AML-193 (cell line): ENCODE measurements around the gene HYPK.
A peak's percentile ranks its signal among the peaks of the same experiment; 100 is the strongest.
"Not testable (repeated sequence)": the region's sequence is repeated elsewhere in the genome, so short reads cannot be mapped to it uniquely, and the experiment has no call there.

Experiments used
- DNase-seq, 2 experiments: peaks; one replicate each; lab custom pipeline; 2025; lab: John Stamatoyannopoulos, UW

Gene HYPK

DNA sequence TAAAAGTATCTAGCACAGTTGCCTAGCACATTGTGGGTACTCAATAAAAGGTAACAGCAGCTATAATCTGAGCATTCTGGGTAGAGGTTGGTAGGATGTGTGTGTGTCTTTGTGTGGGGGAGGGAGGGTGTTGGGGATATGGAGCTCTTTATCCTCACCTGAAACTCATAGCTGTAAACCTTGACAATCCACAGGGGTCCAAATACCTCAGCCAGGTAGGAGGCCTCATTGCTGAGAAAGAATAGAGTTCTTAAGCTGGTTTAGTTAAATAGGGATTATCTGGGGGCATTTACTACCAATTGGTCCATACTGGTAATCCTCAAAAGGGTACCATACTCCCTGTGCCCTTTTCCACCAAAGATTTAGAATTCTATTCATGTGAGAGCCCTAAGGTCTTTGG, 4.4 kb upstream of the HYPK start:
- no peak for DNase-seq

DNA sequence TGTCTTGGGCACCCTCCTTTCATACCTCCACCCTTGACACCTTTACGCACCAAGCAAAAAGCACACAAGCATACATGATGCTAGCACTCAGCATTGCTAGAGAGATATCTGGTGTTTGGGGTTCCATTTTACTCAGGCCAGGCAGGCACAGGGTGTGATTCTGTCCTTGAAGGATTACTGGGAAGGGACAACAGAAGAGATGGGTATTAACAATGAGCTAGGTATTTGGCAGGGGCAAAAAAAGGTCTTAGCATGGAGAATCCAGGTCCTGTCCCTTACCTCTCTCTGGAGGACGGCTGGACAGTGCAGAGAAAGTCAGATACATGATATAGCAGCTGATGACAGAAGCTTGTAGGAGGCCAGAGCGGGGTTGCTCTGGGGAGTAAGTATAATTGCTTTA, 3.8 kb upstream of the HYPK start:
- DNase-seq, result no peak

DNA sequence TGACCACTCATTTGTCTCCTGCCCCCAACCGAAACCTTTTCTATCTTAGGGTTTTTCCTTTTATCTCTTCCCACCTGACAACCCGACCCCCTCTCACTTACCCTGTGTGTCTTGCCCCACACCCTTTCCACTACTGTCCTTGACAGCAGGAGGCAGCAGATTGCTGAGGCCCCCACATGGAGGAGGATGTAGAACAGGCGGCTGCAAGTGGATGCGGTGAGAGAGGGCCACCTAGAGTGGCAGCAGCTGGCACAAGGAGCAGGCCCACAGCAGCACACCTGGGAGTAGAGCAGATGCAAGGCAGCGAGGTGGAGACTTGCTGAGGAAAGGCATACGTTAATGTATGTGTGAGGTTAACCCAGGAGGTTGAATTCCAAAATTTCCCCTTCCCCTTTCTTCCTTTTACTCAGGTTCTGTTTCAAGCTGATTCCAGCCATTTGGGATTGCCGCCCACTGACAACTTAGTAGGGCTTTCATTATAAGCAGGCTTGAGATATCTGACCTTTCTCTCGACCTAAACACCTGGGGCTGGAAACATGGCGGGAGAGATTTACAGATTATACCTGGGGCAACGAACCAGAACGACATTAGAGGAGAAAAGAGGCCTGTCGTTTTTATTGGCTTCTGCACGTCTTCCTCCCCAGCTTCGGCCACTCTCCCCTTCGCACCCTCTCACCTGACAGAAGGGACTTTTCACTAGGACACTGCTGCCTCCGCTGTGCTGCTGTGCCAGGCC, 1.0 kb upstream of the HYPK start:
- no peak for DNase-seq

DNA sequence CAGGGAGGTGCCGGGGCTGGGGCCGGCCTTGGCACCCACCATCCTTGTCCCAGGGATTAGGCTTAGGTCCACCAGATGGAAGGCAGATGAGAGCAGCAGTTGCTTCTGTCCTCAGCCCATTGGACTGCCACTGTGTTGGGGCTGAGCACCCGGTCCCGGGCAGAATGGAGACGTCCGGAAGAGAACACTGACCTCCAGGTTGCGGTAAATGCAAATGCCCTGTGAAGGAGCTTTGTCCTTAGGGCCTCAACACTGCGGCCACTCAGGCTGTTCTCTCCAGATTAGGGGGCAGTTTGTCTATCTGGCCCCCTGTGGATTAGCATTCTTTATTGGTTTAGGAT, 484 bp upstream of the HYPK start, which contains the start of gene SERINC4:
TSS of gene SERINC4 (minus strand) at position 276 of the 341 bp plus-strand sequence. CDS start at position 42, 234 bp downstream.
- DNase-seq, result no peak

DNA sequence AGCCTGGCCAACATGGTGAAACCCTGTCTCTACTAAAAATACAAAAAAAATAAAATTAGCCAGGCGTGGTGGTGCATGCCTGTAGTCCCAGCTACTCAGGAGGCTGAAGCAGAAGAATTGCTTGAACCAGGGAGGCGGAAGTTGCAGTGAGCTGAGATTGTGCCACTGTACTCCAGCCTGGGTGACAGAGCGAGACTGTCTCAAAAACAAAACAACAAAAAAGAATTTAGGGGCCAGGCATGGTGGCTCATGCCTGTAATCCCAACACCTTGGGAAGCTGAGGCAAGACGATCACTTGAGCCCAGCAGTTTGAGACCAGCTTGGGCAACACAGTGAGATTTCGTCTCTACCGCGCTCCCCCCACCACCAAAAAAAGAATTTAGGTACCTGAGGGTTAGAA, 2.3 kb downstream of the HYPK start:
- DNase-seq, result not testable (repeated sequence)

DNA sequence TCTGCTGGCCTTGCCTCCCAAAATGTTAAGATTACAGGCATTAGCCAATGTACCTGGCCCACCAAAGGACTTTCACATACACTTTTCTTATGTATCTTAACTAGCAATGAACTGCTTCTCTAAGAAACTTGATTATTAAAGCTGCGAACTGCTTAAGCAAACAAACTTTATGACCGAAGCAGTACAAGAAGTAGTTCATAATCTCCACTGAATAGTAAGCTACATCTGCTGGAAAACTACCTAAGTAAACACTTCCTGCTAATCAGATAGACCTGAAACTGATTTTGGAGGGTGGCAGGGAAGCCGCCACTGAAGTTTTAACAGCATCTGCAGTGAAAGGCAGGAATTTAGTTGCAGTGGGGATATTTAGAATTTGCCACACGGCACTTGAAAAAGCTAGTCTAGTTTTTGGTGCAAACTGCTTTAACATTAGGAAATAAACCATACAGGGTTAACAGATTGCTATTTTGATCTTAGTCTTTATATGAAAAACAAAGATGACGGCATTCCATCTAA, 8.1 kb downstream of the HYPK start:
- no peak for DNase-seq

DNA sequence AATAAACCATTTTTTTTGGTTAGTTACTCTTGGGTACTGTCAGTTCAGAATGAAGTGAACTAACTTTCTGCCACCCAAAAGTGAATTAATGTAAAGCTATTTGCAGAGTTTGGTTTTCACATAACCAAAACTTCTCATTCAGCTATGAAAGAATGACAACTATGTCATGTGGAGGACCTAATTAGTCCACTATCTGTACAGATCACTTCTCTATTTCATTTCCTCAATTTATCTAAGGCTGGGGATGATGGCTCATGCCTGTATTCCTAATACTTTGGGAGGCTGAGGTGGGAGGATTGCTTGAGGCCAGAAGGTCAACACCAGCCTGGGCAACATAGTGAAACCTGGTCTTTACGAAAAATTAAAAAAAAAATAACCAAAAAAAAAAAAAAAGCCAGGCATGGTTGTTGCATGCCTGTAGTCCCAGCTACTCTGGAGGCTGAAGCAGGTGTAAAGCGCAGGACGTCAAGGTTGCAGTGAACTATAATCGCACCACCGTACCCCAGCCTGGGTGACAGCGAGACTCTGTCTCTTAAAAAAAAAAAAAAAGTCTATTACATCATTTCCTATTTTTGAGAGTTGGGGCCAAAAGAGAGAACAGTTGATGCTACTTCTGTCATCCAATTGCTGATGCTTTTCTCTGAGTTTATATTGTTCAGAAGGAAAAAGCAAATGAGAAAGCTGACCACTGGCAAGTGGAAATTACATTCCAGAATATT, 8.7 kb downstream of the HYPK start:
- peak; percentile 8 to 43 for DNase-seq

DNA sequence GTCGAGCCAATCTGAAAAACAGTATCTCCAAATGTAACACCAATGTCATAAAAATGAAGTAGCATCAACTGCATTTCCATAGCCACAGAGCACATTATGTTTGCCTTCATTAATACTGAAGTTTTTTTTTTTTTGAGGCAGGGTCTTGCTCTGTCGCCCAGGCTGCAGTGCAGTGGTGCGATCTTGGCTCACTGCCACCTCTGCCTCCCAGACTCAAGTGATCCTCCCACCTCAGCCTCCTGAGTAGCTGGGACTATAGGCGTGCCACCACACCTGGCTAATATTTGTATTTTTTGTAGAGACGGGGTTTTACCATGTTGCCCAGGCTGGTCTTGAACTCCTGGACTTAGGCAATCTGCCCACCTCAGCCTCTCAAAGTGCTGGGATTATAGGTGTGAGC, 14.7 kb downstream of the HYPK start:
- DNase-seq, result not testable (repeated sequence)

DNA sequence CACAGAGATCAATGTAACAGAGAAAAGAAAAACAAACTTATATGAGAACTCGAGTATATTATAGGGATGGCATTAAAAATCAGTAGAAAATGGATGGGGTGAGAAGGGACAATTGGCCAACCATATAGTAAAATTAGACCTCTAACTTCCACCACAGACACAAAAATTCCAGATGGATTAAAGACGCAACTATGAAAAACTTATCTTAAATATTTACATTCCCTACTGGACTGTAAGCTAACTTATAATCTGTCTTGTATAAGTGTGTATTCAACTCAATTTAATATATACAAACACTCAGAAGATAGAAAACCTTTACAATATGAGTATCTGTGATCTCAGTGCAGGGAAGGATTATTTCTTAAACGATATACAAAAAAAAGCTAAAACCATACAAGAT, 21.1 kb downstream of the HYPK start:
- no peak for DNase-seq

DNA sequence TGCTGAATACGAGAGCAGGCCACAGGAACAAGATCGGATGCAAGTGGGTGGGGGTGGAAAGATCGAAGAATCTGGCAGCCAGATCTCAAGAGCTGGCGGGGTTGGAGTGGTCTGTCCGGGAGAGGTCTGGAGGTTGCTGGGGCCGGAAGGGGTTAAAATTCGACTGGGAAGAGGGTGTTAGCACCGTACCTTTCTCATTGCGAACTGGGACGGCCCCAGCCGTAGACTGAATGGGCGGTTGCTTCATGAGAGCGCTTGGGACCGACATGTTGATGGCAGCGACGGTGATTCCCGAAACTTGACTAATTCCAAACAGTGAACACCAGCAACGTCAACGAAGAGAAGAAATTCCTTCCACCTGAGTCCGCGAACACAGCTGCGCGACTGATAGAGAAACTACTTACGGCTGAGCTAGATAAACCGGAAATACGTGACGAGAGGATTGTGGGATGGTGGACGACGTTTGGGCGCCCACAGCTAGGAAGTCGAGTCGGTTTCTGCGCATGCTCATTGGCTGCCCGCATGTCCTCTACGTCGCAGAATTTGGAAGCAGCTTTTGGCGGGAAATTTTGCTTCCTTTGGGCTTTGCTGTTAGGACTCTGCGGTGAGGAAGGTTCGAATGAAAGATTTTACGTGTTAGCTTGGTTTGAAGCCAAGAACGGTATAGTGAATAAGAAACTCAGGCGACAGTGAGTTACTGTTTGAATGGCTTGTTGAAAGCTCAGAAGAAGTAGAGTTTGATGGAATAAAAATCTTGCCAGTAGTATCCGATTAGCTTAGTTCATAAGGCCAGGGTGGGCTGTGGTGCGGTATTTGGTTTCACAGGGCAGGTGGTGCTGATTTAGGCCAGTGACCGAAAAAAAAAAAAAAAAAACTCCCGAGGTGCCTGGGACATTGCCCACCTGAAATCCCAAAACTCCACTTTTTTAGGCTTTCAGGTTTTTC, 24.2 kb downstream of the HYPK start, which contains the start of gene MFAP1:
TSS of gene MFAP1 (minus strand) at position 389 of the 945 bp plus-strand sequence. CDS start at position 268, 121 bp downstream.
- peak; percentile 94 to 95 for DNase-seq

DNA sequence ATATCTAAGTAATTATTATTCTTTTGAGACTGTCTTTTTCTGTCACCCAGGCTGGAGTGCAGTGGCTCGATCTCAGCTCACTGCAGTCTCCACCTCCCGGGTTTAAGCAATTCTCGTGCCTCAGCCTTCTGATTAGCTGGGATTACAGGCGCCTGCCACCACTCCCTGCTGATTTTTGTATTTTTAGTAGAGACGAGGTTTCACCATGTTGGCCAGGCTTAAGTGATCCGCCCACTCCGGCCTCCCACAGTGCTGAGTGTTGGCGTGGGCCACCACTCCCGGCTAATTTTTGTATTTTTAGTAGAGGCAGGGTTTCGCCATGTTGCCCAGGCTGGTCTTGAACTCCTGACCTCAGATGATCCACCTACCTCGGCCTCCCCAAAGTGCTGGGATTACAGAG, 24.9 kb downstream of the HYPK start:
- DNase-seq, result not testable (repeated sequence)

DNA sequence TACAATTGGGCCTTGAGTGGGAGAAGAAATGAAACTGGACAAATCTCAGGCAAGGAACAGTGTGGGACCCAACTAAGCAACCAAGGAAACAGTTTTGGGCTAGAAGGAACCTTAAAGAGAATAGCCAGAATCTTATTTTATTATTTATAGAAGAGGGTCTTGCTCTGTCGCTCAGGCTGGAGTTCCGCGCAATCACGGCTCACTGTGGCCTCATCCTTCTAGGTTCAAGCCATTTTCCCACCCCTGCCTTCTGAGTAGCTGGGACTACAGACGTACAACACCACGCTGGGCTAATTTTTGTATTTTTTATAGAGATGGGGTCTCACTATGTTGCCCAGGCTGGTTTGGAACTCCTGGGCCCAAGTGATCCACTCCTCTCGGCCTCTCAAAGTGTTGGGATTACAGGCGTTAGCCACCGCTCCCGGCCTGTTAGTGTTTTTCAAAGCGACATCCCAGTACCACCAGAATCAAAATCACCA, 25.7 kb downstream of the HYPK start:
- no peak for DNase-seq

DNA sequence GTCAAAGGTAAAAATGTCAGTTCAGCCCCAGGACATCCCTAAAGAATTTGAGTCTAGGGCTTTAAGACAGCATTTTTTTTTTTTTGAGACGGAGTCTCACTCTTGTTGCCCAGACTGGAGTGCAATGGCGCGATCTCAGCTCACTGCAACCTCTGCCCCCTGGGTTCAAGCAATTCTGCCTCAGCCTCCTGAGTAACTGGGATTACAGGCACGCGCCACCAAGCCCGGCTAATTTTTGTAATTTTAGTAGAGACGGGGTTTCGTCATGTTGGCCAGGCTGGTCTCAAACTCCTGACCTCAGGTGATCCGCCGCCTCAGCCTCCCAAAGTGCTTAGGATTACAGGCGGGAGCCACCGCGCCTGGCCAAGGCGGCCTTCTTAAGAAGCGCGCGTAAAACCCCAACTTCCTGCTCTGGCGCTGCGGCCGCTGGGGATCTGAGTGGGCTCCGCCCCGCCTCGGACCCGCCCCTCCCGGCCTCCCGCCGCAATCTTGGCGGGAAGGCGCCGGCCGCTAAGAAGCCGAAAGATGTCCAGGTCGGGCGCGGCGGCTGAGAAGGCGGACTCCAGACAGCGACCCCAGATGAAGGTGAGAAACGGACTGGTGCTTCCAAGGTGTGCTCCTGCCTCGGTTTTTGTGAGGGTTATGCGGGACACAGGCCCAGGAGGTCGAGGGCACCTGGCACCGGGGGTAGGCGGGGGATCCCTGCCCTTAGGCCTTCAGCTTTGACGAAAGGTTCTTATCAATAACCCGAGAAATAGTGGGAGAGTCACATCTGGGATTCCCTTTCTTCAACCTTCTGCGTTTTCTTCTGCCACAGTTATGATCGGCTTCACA, 26.3 kb downstream of the HYPK start, which contains the start of gene WDR76:
TSS of gene WDR76 (plus strand) at position 495 of the 834 bp plus-strand sequence. CDS start at position 526, 31 bp downstream.
- peak; percentile 75 to 76 for DNase-seq

DNA sequence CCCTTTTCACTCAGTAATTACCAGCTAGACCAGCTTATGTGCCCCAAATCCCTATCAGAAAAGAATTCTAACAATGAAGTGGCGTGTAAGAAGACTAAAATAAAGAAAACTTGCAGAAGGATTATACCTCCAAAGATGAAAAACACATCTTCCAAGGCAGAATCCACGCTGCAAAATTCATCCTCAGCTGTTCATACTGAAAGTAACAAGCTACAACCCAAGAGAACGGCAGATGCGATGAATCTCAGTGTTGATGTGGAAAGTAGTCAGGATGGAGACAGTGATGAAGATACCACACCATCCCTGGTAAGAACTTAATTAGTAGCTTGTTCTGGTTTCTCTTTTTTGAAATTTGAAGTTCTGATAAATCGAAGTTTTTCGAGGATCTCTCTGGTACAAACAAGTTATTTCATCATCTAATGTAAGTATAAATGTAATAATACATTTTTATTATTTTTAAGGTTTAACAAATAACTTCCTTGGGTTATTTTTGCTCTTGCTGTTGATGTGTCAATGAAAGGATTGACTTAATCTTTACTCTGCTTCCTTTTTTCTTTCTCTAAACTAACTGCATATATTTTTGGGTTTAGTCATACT, 27.8 kb downstream of the HYPK start:
- DNase-seq, result no peak

DNA sequence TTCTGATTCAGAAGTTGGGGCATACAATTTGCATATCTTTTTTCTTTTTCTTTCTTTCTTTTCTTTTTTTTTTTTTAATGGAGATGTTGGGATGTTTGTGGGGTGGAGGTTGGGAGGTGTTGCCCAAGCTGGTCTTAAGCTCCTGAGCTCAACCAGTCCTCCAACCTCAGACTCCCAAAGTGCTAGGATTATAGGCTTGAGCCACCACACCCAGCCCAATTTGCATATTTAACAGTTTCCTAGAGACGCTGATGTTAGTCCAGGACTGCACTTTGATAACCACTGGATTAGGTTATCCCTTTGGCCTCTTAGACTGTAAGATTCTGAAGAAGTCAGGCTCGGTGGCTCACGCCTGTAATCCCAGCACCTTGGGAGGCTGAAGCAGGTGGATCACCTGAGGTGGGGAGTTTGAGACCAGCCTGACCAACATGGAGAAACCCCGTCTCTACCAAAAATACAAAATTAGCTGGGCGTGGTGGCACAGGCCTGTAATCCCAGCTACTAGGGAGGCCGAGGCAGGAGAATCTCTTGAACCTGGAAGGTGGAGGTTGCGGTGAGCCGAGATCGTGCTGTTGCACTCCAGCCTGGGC, 29.6 kb downstream of the HYPK start:
- not testable (repeated sequence) for DNase-seq

DNA sequence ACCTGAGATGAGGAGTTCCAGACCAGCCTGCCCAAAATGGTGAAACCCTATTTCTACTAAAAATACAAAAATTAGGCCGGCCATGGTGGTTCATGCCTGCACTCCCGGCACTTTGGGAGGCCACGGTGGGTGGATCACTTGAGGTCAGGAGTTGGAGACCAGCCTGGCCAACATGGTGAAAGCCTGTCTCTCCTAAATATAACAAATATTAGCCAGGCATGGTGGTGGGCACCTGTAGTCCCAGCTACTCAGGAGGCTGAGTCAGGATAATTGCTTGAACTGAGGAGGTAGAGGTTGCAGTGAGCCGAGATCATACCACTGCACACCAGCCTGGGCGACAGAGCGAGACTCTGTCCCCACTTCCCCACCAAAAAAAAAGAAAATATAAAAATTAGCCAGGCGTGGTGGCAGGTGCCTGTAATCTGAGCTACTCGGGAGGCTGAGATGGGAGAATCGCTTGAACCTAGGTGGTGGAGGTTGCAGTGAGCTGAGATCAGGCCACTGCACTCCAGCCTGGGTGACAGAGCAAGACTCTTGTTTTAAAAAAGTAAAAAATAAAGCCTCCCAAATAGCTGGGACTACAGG, 30.4 kb downstream of the HYPK start:
- DNase-seq, result not testable (repeated sequence)

DNA sequence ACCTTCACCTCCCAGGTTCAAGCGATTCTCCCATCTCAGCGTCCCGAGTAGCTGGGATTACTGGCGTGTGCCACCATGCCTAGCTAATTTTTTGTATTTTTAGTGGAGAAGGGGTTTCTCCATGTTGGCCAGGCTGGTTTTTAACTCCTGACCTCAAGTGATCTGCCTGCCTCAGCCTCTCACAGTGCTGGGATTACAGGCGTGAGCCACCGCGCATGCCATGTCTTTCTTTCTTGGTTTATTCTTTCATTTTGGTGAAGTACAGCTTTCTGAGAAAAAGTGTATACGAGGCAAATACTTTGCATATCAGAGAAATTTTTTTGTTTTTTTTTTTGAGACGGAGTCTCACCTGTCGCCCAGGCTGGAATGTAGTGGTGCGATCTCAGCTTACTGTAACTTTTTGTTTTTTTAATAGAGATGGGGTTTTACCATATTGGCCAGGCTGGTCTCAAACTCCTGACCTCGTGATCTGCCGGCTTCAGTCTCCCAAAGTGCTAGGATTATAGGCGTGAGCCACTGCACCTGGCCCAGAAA, 31.2 kb downstream of the HYPK start:
- DNase-seq, result not testable (repeated sequence)

DNA sequence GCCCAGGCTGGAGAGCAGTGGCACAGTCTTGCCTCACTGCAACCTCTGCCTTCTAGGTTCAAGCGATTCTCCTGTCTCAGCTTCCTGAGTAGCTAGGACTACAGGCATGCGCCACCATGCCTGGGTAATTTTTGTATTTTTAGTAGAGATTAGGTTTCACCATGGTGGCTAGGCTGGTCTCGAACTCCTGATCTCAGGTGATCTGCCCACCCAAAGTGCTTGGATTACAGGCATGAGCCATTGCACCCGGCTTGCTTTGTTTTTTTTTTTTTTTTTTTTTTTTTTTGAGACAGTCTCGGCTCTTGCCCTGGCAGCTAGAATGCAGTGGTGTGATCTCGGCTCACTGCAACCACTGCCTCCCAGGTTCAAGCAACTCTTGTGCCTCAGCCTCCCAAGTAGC, 32.1 kb downstream of the HYPK start:
- not testable (repeated sequence) for DNase-seq

DNA sequence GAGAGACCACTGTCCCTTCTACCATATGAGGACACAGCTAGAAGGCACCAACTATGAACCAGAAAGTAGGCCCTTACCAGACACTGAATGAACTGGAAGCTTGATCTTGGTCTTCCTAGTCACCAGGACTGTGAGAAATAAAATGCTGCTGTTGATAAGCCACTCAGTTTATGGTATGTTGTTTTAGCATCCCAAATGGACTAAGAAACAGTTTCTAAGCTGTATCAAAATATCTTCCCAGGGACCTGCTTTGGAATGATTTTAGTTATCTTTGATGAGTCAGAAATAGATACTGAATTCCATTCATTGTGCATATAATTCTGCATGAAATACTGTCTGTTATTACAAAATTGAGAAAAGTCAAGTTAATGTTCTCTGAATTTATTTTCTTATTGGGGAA, 45.0 kb downstream of the HYPK start:
- no peak for DNase-seq
